Activated CD4-positive, alpha-beta T cell treated with anti-CD3 and anti-CD28 coated beads, Interleukin-2, amount 10 ng/mL, durations not matched to agents 24 days and 14 days (primary cell): ENCODE measurements around the gene FREM2. TPM values are rescaled to one million over a fixed set of nuclear protein-coding genes. Genes with fewer than 3 reads are reported as not detected.

Experiments
- DNase-seq: peaks from one replicate; pipeline ENCODE4 v3.0.0; 2022
- H3K27ac Mint-ChIP-seq: one replicate; pipeline ENCODE4 v1.8.0; 2022; ENCODE audit warnings: mild to moderate bottlenecking, mixed read lengths
- H3K27me3 Mint-ChIP-seq: one replicate; pipeline ENCODE4 v1.8.0; 2022; ENCODE audit warnings: mixed read lengths
- H3K36me3 Mint-ChIP-seq: one replicate; pipeline ENCODE4 v1.8.0; 2022; ENCODE audit warnings: low read depth, mild to moderate bottlenecking, mixed read lengths
- H3K4me1 Mint-ChIP-seq: one replicate; pipeline ENCODE4 v1.8.0; 2021; ENCODE audit warnings: mixed read lengths
- H3K4me3 Mint-ChIP-seq: one replicate; pipeline ENCODE4 v1.8.0; 2022; ENCODE audit warnings: mild to moderate bottlenecking, moderate library complexity, mixed read lengths
- H3K9me3 Mint-ChIP-seq: one replicate; pipeline ENCODE4 v1.8.0; 2021; ENCODE audit warnings: mixed read lengths
- intact Hi-C: fragments of 100-400 bp; cut with micrococcal nuclease; formaldehyde crosslinking; loops from one replicate; pipeline ENCODE4 v1.15.1; 2023
- total RNA-seq: library from RNA; stranded (reverse); gene quantifications from 2 replicates; pipeline ENCODE4 v1.2.3, GENCODE V29; 2022

Gene FREM2
- total RNA-seq, 1 donor from 2014 or later = under 0.01 TPM

GRCh38 chr13:38697628-38698333 is 10.9 kb downstream of the FREM2 start:
- no peaks in the 10 kb centered on the region for H3K36me3 Mint-ChIP-seq
- no peaks in the 10 kb centered on the region for H3K4me1 Mint-ChIP-seq
- intact Hi-C loops = no loop called here
- H3K4me3 Mint-ChIP-seq = no peak overlapping the region
- H3K9me3 Mint-ChIP-seq = no peaks in the 10 kb centered on the region
- no peak for DNase-seq
- no peak overlapping the region for H3K27ac Mint-ChIP-seq
- no peaks in the 10 kb centered on the region for H3K27me3 Mint-ChIP-seq

- Mint-ChIP-seq H3K27ac (no peak overlapping the region), H3K27me3 (no peaks in the 10 kb centered on the region), H3K4me3 (no peak overlapping the region), H3K36me3 (no peaks in the 10 kb centered on the region), H3K4me1 (no peaks in the 10 kb centered on the region), H3K9me3 (no peaks in the 10 kb centered on the region)
- intact Hi-C loops = no loop called here
- no peak for DNase-seq
Measured at GRCh38 chr13:38700051-38700450, 13.2 kb downstream of the FREM2 start.

GRCh38 chr13:38702669-38703068 is 15.8 kb downstream of the FREM2 start:
- Mint-ChIP-seq H3K4me1 (no peaks in the 10 kb centered on the region), H3K27me3 (no peaks in the 10 kb centered on the region), H3K36me3 (no peaks in the 10 kb centered on the region), H3K9me3 (no peaks in the 10 kb centered on the region), H3K4me3 (no peak overlapping the region), H3K27ac (no peak overlapping the region)
- intact Hi-C loops = no loop called here
- DNase-seq = no peak

- H3K4me3 Mint-ChIP-seq = no peak overlapping the region
- no peaks in the 10 kb centered on the region for H3K36me3 Mint-ChIP-seq
- H3K27me3 Mint-ChIP-seq = no peaks in the 10 kb centered on the region
- H3K9me3 Mint-ChIP-seq = no peaks in the 10 kb centered on the region
- no peak for DNase-seq
- H3K4me1 Mint-ChIP-seq = no peaks in the 10 kb centered on the region
- H3K27ac Mint-ChIP-seq = no peak overlapping the region
- intact Hi-C loops = no loop called here
Measured at GRCh38 chr13:38703255-38703654, 16.4 kb downstream of the FREM2 start.

GRCh38 chr13:38705365-38705764 is 18.5 kb downstream of the FREM2 start:
- H3K36me3 Mint-ChIP-seq = no peaks in the 10 kb centered on the region
- H3K27me3 Mint-ChIP-seq = no peaks in the 10 kb centered on the region
- intact Hi-C loops = no loop called here
- no peak overlapping the region for H3K27ac Mint-ChIP-seq
- no peaks in the 10 kb centered on the region for H3K9me3 Mint-ChIP-seq
- no peaks in the 10 kb centered on the region for H3K4me1 Mint-ChIP-seq
- DNase-seq = no peak
- H3K4me3 Mint-ChIP-seq = no peak overlapping the region

- Mint-ChIP-seq H3K4me1 (no peaks in the 10 kb centered on the region), H3K27ac (no peak overlapping the region), H3K36me3 (no peaks in the 10 kb centered on the region), H3K4me3 (no peak overlapping the region), H3K27me3 (no peaks in the 10 kb centered on the region), H3K9me3 (no peaks in the 10 kb centered on the region)
- no peak for DNase-seq
- intact Hi-C loops = no loop called here
Measured at GRCh38 chr13:38707460-38707859, 20.6 kb downstream of the FREM2 start.

GRCh38 chr13:38713046-38713445 is 26.2 kb downstream of the FREM2 start:
- Mint-ChIP-seq H3K27me3 (no peaks in the 10 kb centered on the region), H3K9me3 (no peaks in the 10 kb centered on the region), H3K36me3 (no peaks in the 10 kb centered on the region), H3K4me3 (no peak overlapping the region), H3K4me1 (no peaks in the 10 kb centered on the region), H3K27ac (no peak overlapping the region)
- intact Hi-C loops = no loop called here
- DNase-seq = no peak

GRCh38 chr13:38718374-38718773 is 31.5 kb downstream of the FREM2 start:
- intact Hi-C loops = no loop called here
- Mint-ChIP-seq H3K4me3 (no peak overlapping the region), H3K27me3 (no peaks in the 10 kb centered on the region), H3K36me3 (no peaks in the 10 kb centered on the region), H3K9me3 (no peaks in the 10 kb centered on the region), H3K27ac (no peak overlapping the region), H3K4me1 (no peaks in the 10 kb centered on the region)
- no peak for DNase-seq

- no peaks in the 10 kb centered on the region for H3K36me3 Mint-ChIP-seq
- H3K9me3 Mint-ChIP-seq = no peaks in the 10 kb centered on the region
- intact Hi-C loops = no loop called here
- no peak overlapping the region for H3K27ac Mint-ChIP-seq
- DNase-seq = no peak
- H3K4me1 Mint-ChIP-seq = no peaks in the 10 kb centered on the region
- peaks cover 3% of the 10 kb centered on the region for H3K27me3 Mint-ChIP-seq
- H3K4me3 Mint-ChIP-seq = no peak overlapping the region
Measured at GRCh38 chr13:38730332-38730731, 43.5 kb downstream of the FREM2 start.

GRCh38 chr13:38733146-38733545 is 46.3 kb downstream of the FREM2 start:
- DNase-seq = no peak
- Mint-ChIP-seq H3K4me1 (no peaks in the 10 kb centered on the region), H3K27me3 (peaks cover 3% of the 10 kb centered on the region), H3K9me3 (no peaks in the 10 kb centered on the region), H3K36me3 (no peaks in the 10 kb centered on the region), H3K4me3 (no peak overlapping the region), H3K27ac (no peak overlapping the region)
- intact Hi-C loops = no loop called here

- DNase-seq = no peak
- Mint-ChIP-seq H3K4me1 (no peaks in the 10 kb centered on the region), H3K4me3 (no peak overlapping the region), H3K36me3 (no peaks in the 10 kb centered on the region), H3K9me3 (no peaks in the 10 kb centered on the region), H3K27ac (no peak overlapping the region), H3K27me3 (peaks cover 3% of the 10 kb centered on the region)
- intact Hi-C loops = no loop called here
Measured at GRCh38 chr13:38735665-38736440, 49.0 kb downstream of the FREM2 start.

- Mint-ChIP-seq H3K36me3 (no peaks in the 10 kb centered on the region), H3K4me1 (no peaks in the 10 kb centered on the region), H3K27me3 (no peaks in the 10 kb centered on the region), H3K27ac (no peak overlapping the region), H3K9me3 (no peaks in the 10 kb centered on the region), H3K4me3 (no peak overlapping the region)
- intact Hi-C loops = no loop called here
- DNase-seq = no peak
Measured at GRCh38 chr13:38743466-38743865, 56.6 kb downstream of the FREM2 start.

GRCh38 chr13:38752686-38753085 is 65.8 kb downstream of the FREM2 start:
- intact Hi-C loops = no loop called here
- Mint-ChIP-seq H3K27ac (no peak overlapping the region), H3K4me1 (no peaks in the 10 kb centered on the region), H3K27me3 (no peaks in the 10 kb centered on the region), H3K9me3 (no peaks in the 10 kb centered on the region), H3K4me3 (no peak overlapping the region), H3K36me3 (no peaks in the 10 kb centered on the region)
- DNase-seq = no peak

- no peak overlapping the region for H3K4me3 Mint-ChIP-seq
- no peak for DNase-seq
- H3K4me1 Mint-ChIP-seq = no peaks in the 10 kb centered on the region
- H3K27me3 Mint-ChIP-seq = no peaks in the 10 kb centered on the region
- no peaks in the 10 kb centered on the region for H3K9me3 Mint-ChIP-seq
- no peaks in the 10 kb centered on the region for H3K36me3 Mint-ChIP-seq
- H3K27ac Mint-ChIP-seq = no peak overlapping the region
- intact Hi-C loops = no loop called here
Measured at GRCh38 chr13:38753878-38754277, 67.0 kb downstream of the FREM2 start.
